ENCODE results near the gene GLRX5. TPM values are rescaled to one million over a fixed set of nuclear protein-coding genes. Genes with fewer than 3 reads are reported as not detected.

GLRX5 gene
- total RNA-seq, 2 experiments from 2014 or later = 37.9 to 44.1 TPM

- intact Hi-C loops (cut with DNase I, micrococcal nuclease) = loop anchor here (2.0 to 5.0 kb wide), 2 partner anchors 19 to 33 kb away; no protein-coding TSS in a partner anchor
- CTCF ChIA-PET = interaction anchor here (1.2 to 1.5 kb wide), 3 partner anchors 13 to 28 kb away, joined by 3 to 7 read pairs (median 5); no protein-coding TSS in a partner anchor
- H3K9me3 Mint-ChIP-seq (ENCODE audit: low read depth) = no peaks in the 10 kb centered on the region
- no peaks in the 10 kb centered on the region for H3K27me3 Mint-ChIP-seq
- H3K4me3 Mint-ChIP-seq = no peak overlapping the region
- POLR2A ChIA-PET = no interaction called here
- peaks cover 27% of the 10 kb centered on the region for H3K36me3 Mint-ChIP-seq (ENCODE audit: low read depth)
- H3K4me1 Mint-ChIP-seq = peaks cover 87% of the 10 kb centered on the region
- peak; percentile 47 for ATAC-seq
- peak overlapping the region; percentile 34 for H3K27ac Mint-ChIP-seq
- peak; percentile 29 for DNase-seq
Measured at GRCh38 chr14:95499354-95499750, 35.5 kb upstream of the GLRX5 start.

GRCh38 chr14:95500201-95500681, 34.6 kb upstream of the GLRX5 start:
- ATAC-seq (no peak), DNase-seq (no peak)
- no peak overlapping the region for H3K4me3 Mint-ChIP-seq
- H3K27me3 Mint-ChIP-seq = no peaks in the 10 kb centered on the region
- CTCF ChIA-PET = interaction anchor here (0.9 kb wide), 1 partner anchor 19 kb away, joined by 3 read pairs; no protein-coding TSS in a partner anchor
- POLR2A ChIA-PET = no interaction called here
- no peaks in the 10 kb centered on the region for H3K9me3 Mint-ChIP-seq (ENCODE audit: low read depth)
- peaks cover 88% of the 10 kb centered on the region for H3K4me1 Mint-ChIP-seq
- H3K36me3 Mint-ChIP-seq (ENCODE audit: low read depth) = peaks cover 29% of the 10 kb centered on the region
- no peak overlapping the region for H3K27ac Mint-ChIP-seq
- intact Hi-C loops (cut with DNase I, micrococcal nuclease) = no loop called here

GRCh38 chr14:95500772-95501401, 34.0 kb upstream of the GLRX5 start:
- peaks cover 29% of the 10 kb centered on the region for H3K36me3 Mint-ChIP-seq (ENCODE audit: low read depth)
- intact Hi-C loops (cut with DNase I, micrococcal nuclease) = no loop called here
- H3K9me3 Mint-ChIP-seq (ENCODE audit: low read depth) = no peaks in the 10 kb centered on the region
- no peak overlapping the region for H3K4me3 Mint-ChIP-seq
- H3K27me3 Mint-ChIP-seq = no peaks in the 10 kb centered on the region
- H3K27ac Mint-ChIP-seq = peak overlapping the region; percentile 9
- DNase-seq (no peak), ATAC-seq (no peak)
- peaks cover 86% of the 10 kb centered on the region for H3K4me1 Mint-ChIP-seq
- POLR2A ChIA-PET = no interaction called here
- CTCF ChIA-PET = interaction anchor here (0.9 kb wide), 1 partner anchor 18 kb away, joined by 3 read pairs; no protein-coding TSS in a partner anchor

GRCh38 chr14:95502381-95502950, 32.4 kb upstream of the GLRX5 start:
- DNase-seq (no peak), ATAC-seq (no peak)
- POLR2A ChIA-PET = interaction anchor here (0.6 kb wide), 1 partner anchor 22 kb away, joined by 3 read pairs; no protein-coding TSS in a partner anchor
- H3K9me3 Mint-ChIP-seq (ENCODE audit: low read depth) = no peaks in the 10 kb centered on the region
- no peak overlapping the region for H3K4me3 Mint-ChIP-seq
- peaks cover 44% of the 10 kb centered on the region for H3K36me3 Mint-ChIP-seq (ENCODE audit: low read depth)
- intact Hi-C loops (cut with DNase I, micrococcal nuclease) = no loop called here
- CTCF ChIA-PET = interaction anchor here (0.9 to 1.4 kb wide), 2 partner anchors 12 to 58 kb away, joined by 4 to 5 read pairs; no protein-coding TSS in a partner anchor
- H3K27ac Mint-ChIP-seq = peak overlapping the region; percentile 53
- no peaks in the 10 kb centered on the region for H3K27me3 Mint-ChIP-seq
- peaks cover 84% of the 10 kb centered on the region for H3K4me1 Mint-ChIP-seq

GRCh38 chr14:95503365-95504134, 31.3 kb upstream of the GLRX5 start:
- Mint-ChIP-seq H3K4me1 (peaks cover 88% of the 10 kb centered on the region), H3K27ac (peak overlapping the region; percentile 19), H3K36me3 (ENCODE audit: low read depth) (peaks cover 47% of the 10 kb centered on the region), H3K4me3 (no peak overlapping the region), H3K9me3 (ENCODE audit: low read depth) (no peaks in the 10 kb centered on the region), H3K27me3 (no peaks in the 10 kb centered on the region)
- ATAC-seq (no peak), DNase-seq (no peak)
- CTCF ChIA-PET = interaction anchor here (0.9 to 1.4 kb wide), 2 partner anchors 11 to 59 kb away, joined by 4 to 5 read pairs; no protein-coding TSS in a partner anchor
- intact Hi-C loops (cut with DNase I, micrococcal nuclease) = loop anchor here in 1 of 2 experiments (1.0 kb wide), 1 partner anchor 20 kb away; no protein-coding TSS in a partner anchor
- POLR2A ChIA-PET = interaction anchor here (0.6 to 1.5 kb wide), 2 partner anchors 20 to 33 kb away, joined by 3 to 8 read pairs; no protein-coding TSS in a partner anchor

- peak overlapping the region; percentile 87 for H3K27ac Mint-ChIP-seq
- H3K9me3 Mint-ChIP-seq (ENCODE audit: low read depth) = no peaks in the 10 kb centered on the region
- peaks cover 84% of the 10 kb centered on the region for H3K4me1 Mint-ChIP-seq
- ChIA-PET POLR2A (interaction anchor here (0.6 to 1.5 kb wide), 2 partner anchors 19 to 33 kb away, joined by 3 to 8 read pairs; no protein-coding TSS in a partner anchor), CTCF (interaction anchor here (0.6 to 0.7 kb wide), 2 partner anchors 20 to 22 kb away, joined by 3 read pairs; no protein-coding TSS in a partner anchor)
- peak; percentile 82 for ATAC-seq
- no peaks in the 10 kb centered on the region for H3K27me3 Mint-ChIP-seq
- H3K4me3 Mint-ChIP-seq = peak overlapping the region; percentile 49
- intact Hi-C loops (cut with DNase I, micrococcal nuclease) = loop anchor here in 1 of 2 experiments (1.0 kb wide), 1 partner anchor 19 kb away; no protein-coding TSS in a partner anchor
- H3K36me3 Mint-ChIP-seq (ENCODE audit: low read depth) = peaks cover 48% of the 10 kb centered on the region
- peak; percentile 60 for DNase-seq
Measured at GRCh38 chr14:95504135-95505029, 30.5 kb upstream of the GLRX5 start.

- ATAC-seq (no peak), DNase-seq (no peak)
- ChIA-PET POLR2A (no interaction called here), CTCF (interaction anchor here (0.6 to 0.7 kb wide), 3 partner anchors 19 to 21 kb away, joined by 3 read pairs; no protein-coding TSS in a partner anchor)
- H3K4me3 Mint-ChIP-seq = no peak overlapping the region
- peaks cover 83% of the 10 kb centered on the region for H3K4me1 Mint-ChIP-seq
- no peaks in the 10 kb centered on the region for H3K27me3 Mint-ChIP-seq
- intact Hi-C loops (cut with DNase I, micrococcal nuclease) = no loop called here
- H3K36me3 Mint-ChIP-seq (ENCODE audit: low read depth) = peaks cover 54% of the 10 kb centered on the region
- peak overlapping the region; percentile 17 for H3K27ac Mint-ChIP-seq
- no peaks in the 10 kb centered on the region for H3K9me3 Mint-ChIP-seq (ENCODE audit: low read depth)
Measured at GRCh38 chr14:95505030-95505589, 29.7 kb upstream of the GLRX5 start.

- POLR2A ChIA-PET = no interaction called here
- intact Hi-C loops (cut with DNase I, micrococcal nuclease) = no loop called here
- H3K27me3 Mint-ChIP-seq = no peaks in the 10 kb centered on the region
- no peak overlapping the region for H3K4me3 Mint-ChIP-seq
- H3K27ac Mint-ChIP-seq = no peak overlapping the region
- no peaks in the 10 kb centered on the region for H3K9me3 Mint-ChIP-seq (ENCODE audit: low read depth)
- DNase-seq (no peak), ATAC-seq (no peak)
- H3K4me1 Mint-ChIP-seq = peaks cover 79% of the 10 kb centered on the region
- H3K36me3 Mint-ChIP-seq (ENCODE audit: low read depth) = peaks cover 45% of the 10 kb centered on the region
- CTCF ChIA-PET = interaction anchor here (0.6 to 2.2 kb wide), 4 partner anchors 9 to 58 kb away, joined by 3 to 5 read pairs (median 3); partner anchors contain the start of gene SYNE3
Measured at GRCh38 chr14:95507174-95507573, 27.7 kb upstream of the GLRX5 start.

GRCh38 chr14:95507701-95508103, 27.1 kb upstream of the GLRX5 start:
- Mint-ChIP-seq H3K27me3 (no peaks in the 10 kb centered on the region), H3K9me3 (ENCODE audit: low read depth) (no peaks in the 10 kb centered on the region), H3K4me1 (peaks cover 75% of the 10 kb centered on the region), H3K4me3 (no peak overlapping the region), H3K36me3 (ENCODE audit: low read depth) (peaks cover 41% of the 10 kb centered on the region), H3K27ac (no peak overlapping the region)
- DNase-seq (peak; percentile 31), ATAC-seq (peak; percentile 18)
- intact Hi-C loops (cut with DNase I, micrococcal nuclease) = no loop called here
- POLR2A ChIA-PET = no interaction called here
- CTCF ChIA-PET = interaction anchor here (0.7 to 2.2 kb wide), 6 partner anchors 8 to 65 kb away, joined by 3 to 5 read pairs (median 3); partner anchors contain the start of gene SYNE3

GRCh38 chr14:95508377-95508776, 26.5 kb upstream of the GLRX5 start:
- Mint-ChIP-seq H3K27ac (no peak overlapping the region), H3K27me3 (no peaks in the 10 kb centered on the region), H3K4me1 (peaks cover 72% of the 10 kb centered on the region), H3K9me3 (ENCODE audit: low read depth) (no peaks in the 10 kb centered on the region), H3K36me3 (ENCODE audit: low read depth) (peaks cover 36% of the 10 kb centered on the region), H3K4me3 (no peak overlapping the region)
- POLR2A ChIA-PET = interaction anchor here (0.7 kb wide), 1 partner anchor 28 kb away, joined by 3 read pairs; no protein-coding TSS in a partner anchor
- DNase-seq = no peak
- no peak for ATAC-seq
- CTCF ChIA-PET = interaction anchor here (1.0 to 1.3 kb wide), 4 partner anchors 12 to 66 kb away, joined by 3 to 5 read pairs (median 3); no protein-coding TSS in a partner anchor
- intact Hi-C loops (cut with DNase I, micrococcal nuclease) = no loop called here

Measured in activated CD4-positive, alpha-beta T cell treated with anti-CD3 and anti-CD28 coated beads for 36 hours (primary cell).